HG02938 (cell line): ENCODE measurements around the gene CENPB.

Experiments
- ATAC-seq: cut with Tn5 transposase; IDR thresholded peaks from one replicate; pipeline ENCODE4 v1.9.1; 2021; ENCODE audit warnings: mild to moderate bottlenecking, moderate library complexity; ENCODE audit not compliant: unreplicated experiment

Gene CENPB

DNA sequence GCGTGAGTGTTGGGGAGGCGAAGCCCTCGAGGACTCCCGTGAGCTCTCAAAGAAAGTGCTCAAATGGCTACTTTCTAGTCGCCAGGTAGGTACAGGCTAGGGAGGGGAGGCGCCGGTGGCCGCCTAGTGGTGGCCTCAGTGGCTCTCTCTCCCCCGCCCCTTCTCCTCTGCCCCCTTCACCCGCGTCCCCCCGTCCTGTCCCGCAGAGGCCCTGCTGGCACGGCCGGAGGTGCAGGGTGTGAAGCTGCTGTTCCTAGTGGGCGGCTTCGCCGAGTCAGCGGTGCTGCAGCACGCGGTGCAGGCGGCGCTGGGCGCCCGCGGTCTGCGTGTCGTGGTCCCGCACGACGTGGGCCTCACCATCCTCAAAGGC, 35.2 kb downstream of the CENPB start:
- ATAC-seq, result no peak

GRCh38 chr20:3749689-3750531, 36.6 kb downstream of the CENPB start:
- ATAC-seq, result no peak

DNA sequence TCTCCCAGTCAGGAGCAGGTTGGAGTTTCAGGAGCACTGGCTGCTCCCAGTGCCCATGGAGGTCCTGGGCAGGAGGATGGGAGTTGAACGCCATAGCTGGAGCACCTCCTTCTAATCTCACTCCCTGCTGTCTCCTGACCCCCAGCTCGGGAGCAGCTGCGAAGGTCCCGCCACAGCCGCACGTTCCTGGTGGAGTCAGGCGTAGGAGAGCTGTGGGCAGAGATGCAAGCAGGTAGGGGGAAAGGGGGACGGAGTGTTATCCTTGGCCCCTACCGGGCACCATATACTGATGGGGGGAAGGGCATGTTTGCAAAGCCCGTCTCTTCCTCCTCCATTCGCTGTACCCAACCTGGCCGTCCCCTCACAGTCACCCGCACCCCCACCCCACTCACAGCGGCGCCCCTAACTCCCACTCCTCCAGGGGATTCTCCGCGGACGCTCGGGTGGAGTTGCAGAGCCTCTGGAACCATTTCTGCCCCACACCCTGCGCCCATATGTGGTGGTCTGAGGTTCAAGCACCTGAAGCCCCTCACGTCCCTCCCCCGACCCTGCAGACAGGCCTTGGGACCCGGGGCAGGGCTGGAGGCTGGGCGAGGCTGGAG, 37.4 kb downstream of the CENPB start:
- no peak for ATAC-seq

- ATAC-seq, result no peak
These were observed 38.5 kb downstream of the CENPB start for GRCh38 chr20:3748073-3748472.

DNA sequence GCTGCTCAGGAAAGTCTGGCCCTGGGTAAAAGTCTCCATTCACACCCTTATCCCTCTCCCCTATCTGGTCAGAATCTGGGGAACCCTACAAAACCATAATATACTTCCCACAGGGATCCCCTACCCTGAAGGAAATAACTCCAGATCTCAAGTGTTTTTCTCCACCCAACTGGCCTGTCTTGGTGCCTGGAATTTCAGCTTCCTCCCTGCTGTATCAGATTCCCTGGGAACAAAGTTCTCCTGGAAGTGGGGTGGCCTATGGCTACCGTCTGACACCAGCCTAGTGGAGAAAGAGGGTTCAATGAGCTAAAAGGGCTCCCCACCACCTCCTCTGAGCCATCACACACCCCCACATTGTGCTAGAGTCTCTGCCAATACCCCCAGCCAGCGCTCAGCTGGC, 39.1 kb downstream of the CENPB start:
- no peak for ATAC-seq

GRCh38 chr20:3745686-3746173, 40.8 kb downstream of the CENPB start:
- no peak for ATAC-seq

GRCh38 chr20:3744806-3745685, 41.5 kb downstream of the CENPB start:
- no peak for ATAC-seq

DNA sequence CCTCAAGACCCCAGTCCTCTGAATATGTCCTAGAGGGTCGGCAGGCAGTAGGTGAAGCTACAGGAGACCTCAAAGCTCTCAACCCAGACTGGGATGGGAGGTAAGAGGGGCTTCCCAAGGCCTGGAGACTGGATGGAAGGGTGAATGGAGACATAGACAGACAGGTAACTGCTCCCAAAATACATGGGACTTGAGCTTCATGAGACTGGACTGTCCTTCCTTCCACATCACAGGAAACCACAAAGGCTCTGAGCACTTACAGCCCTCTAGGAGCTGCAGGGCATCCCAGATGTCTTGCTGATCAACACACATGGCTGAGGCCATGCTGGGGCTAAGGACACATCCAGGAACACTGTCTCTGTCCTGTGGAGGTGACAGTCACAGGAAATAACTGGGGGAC, 42.5 kb downstream of the CENPB start:
- no peak for ATAC-seq

GRCh38 chr20:3743251-3743650, 43.3 kb downstream of the CENPB start:
- no peak for ATAC-seq

- ATAC-seq, result no peak
These were observed 44.6 kb downstream of the CENPB start for GRCh38 chr20:3741836-3742458.

DNA sequence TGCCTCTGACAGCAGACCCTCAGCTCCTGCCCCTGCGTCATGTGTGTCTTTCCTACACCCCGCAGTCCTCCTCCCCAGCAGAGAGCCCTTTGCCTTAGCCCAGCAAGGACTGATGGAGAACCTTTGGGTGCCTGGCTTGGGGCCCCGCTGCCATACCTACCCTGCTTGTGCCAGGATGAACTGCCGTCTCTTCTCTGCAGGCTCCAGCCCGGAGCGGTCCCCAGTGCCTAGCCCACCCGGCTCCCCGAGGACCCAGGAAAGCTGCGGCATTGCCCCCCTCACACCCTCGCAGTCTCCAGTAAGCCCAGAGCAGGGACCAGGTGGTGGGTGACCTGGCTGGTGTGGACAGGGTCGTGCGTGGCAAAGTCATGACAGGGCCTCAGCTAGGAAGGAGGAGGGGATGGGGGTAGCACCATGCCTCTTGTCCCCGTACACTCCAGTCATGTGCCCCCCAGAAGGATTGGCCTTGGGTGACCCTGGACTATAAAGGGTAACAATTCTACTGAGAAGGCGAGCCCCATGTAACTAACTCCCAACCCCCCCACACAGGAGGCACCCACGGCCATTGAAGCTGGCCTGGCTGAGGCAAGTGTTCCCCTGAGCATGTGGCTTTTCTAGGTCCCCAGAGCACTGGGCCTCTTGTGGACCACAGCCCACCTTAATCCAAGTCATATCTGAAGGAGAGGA, 45.8 kb downstream of the CENPB start:
- no peak for ATAC-seq

- no peak for ATAC-seq
These were observed 46.6 kb downstream of the CENPB start for GRCh38 chr20:3739926-3740451.

- ATAC-seq, result no peak
These were observed 47.2 kb downstream of the CENPB start for GRCh38 chr20:3739054-3739925.

DNA sequence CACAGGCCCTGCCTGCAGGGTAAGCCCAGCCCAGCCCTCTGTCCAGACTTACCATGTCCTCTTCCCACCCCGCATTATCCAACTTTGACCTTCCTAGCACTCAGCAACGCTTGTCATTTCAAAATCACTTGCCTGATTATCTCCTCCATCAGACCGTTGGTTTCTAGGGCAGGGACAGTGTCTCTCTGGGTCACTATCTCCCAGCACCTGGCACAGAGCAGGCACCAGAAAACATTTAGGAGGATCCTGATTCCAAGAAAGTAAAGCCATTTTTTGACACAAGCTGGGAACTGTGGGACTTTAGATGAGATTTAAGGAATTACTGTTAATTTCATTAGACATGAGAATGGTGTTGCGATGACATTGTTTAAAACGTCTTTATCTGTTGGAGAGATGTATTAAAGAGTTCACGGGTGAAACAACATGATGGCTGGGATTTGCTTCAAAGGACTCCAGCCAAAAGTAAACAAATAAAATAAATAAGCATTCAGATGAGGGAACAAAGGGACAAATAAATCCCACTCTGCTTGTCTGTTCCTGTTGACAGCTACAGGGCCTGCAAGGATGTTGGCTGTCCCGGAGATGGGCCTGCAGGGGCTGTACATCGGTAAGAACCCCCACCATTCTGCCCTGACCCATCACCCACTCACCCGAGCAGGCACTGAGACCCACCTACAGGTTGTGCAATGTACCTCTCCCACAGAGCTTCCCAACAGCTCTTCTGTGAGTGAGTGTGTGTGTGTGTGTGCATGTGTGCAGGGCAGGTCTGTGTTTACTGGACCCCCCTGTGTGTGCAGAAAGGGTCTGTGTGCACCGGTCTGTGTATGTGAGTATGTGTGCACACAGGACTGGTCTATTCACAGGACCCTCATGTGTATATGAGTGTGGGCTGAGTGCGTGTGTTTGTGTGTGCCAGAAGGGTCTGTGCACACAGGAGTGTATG, 48.2 kb downstream of the CENPB start:
- no peak for ATAC-seq

- no peak for ATAC-seq
These were observed 50.8 kb downstream of the CENPB start for GRCh38 chr20:3735768-3736167.

DNA sequence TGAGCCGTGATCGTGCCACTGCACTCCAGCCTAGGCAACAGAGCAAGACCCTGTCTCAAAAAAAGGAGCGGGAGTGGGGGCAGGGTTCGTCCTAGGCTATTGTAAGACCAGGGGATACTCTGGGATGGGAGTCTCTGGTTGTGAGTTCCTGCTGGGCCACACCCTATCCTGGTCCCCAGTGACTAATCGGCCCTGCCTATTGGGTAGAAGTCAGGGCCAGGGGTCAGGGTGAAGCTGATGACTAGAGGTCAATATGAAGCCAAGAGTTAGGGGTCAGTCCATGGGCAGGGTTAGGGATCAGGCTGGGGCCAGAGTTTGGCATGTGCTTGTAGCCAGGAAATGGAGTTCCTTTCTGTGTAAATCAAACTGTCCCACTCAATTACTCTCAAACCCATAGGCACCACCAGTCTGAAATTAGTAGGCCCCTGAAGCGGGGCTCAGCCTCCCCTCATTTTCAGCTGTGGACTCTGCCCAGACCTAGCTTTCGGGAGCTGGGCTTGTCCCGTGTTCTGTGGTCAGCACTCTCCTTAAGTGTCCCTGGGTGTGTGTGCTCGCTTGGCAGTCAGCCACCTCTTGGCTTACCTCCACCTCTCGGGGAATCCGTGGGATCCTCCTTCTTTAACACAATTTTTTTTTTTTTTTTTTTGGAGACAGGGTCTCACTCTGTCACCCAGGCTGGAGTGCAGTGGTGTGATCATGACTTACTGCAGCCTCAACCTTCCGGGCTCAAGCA, 52.3 kb downstream of the CENPB start:
- ATAC-seq, result no peak
